Lower leg skin (tissue), 3 donors: ENCODE results near the gene RABL6.
"Not testable (repeated sequence)": the region's sequence is repeated elsewhere in the genome, so short reads cannot be mapped to it uniquely, and the experiment has no call there.

Source experiments
- CTCF ChIP-seq, 3 donors: fragments of 450-650 bp; IDR thresholded peaks; one replicate each; pipeline ENCODE4 v1.5.1; 2016; ENCODE audit warnings: antibody characterized with exemption in 3 of 3, mild to moderate bottlenecking in 3 of 3, moderate library complexity in 2 of 3
- POLR2A ChIP-seq, 2 donors: fragments of 450-650 bp; IDR thresholded peaks; one replicate each; pipeline ENCODE4 v1.6.1; 2016 to 2017; ENCODE audit warnings: antibody characterized with exemption in 2 of 2, mild to moderate bottlenecking in 1 of 2, moderate library complexity in 1 of 2

- TF ChIP-seq CTCF, POLR2A (IDR thresholded peaks at IDR 0.05): not testable (repeated sequence)
Measured at GRCh38 chr9:136837856-136838277, 30.1 kb downstream of the RABL6 start.
